ENCODE data around the gene MAN1A1. TPM values are rescaled to one million over a fixed set of nuclear protein-coding genes. Genes with fewer than 3 reads are reported as not detected.

Gene MAN1A1
- total and polyA plus RNA-seq, 2 of the 8 experiments (the other 6 are each of a cell fraction or from before 2014, with no cell fraction given) = 1.8 to 5.4 TPM

DNA sequence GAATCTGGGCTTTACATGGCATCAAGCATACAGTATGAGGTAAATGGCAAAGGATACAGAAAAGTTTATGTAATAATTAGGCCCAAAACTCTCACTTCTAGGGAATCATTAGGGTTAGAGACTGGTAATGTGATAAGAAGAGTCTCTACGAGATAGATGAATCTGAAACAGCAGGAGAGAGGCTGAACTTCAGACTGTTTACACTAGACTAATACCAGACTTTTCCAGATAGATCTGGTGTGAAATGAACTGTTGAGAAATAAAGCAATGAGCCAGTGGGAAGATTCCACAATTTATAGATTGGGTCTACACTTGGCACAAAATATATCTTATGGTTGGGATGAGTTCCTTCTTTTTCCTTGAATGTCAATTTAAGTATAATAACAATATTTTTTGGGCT, 134.3 kb downstream of the MAN1A1 start (continued):
- TF ChIP-seq CHD7 (IDR thresholded peaks at IDR 0.05; ENCODE audit: insufficient replicate concordance, low read length) (no peak), ASH2L (IDR thresholded peaks at IDR 0.05; ENCODE audit: low read length) (no peak), NANOG (IDR thresholded peaks at IDR 0.05; ENCODE audit: insufficient read depth, low read depth, low read length, poor library complexity, severe bottlenecking) (no peak), GTF2F1 (IDR thresholded peaks at IDR 0.05; ENCODE audit: borderline replicate concordance, low read depth, low read length) (no peak), EP300 (IDR thresholded peaks at IDR 0.05; ENCODE audit: borderline replicate concordance in 1 of 2, low read depth in 2 of 2, low read length in 2 of 2) (no peak), USF2 (IDR thresholded peaks at IDR 0.05; ENCODE audit: low read length) (no peak), SRF (IDR thresholded peaks at IDR 0.05; ENCODE audit: low read depth, low read length) (no peak), KDM5A (IDR thresholded peaks at IDR 0.05; ENCODE audit: low read length) (no peak), KDM1A (IDR thresholded peaks at IDR 0.05; ENCODE audit: borderline replicate concordance, low read length) (no peak), CBX5 (IDR thresholded peaks at IDR 0.05; ENCODE audit: low read depth, low read length) (no peak), CREB1 (IDR thresholded peaks at IDR 0.05) (no peak)
